K562 (cell line): ENCODE measurements around the gene PRSS38. TPM values are rescaled to one million over a fixed set of nuclear protein-coding genes. Genes with fewer than 3 reads are reported as not detected.

ENCODE experiments used
- ATAC-seq: fragments of 200-7000 bp; cut with Tn5 transposase; 3 replicates; pipeline ENCODE4 v1.9.1; 2020; ENCODE audit warnings: moderate library complexity
- BruUV-seq: library from RNA; stranded (reverse); fragments of 400-500 nt; replicated peaks from 2 replicates; lab custom pipeline; 2021; lab: Mats Ljungman, UMichigan
- CTCF ChIA-PET: fragments of 300-600 bp; formaldehyde crosslinking; extraction: SDS; loops from one replicate; lab custom pipeline; 2021; ENCODE audit warnings: low intra/inter-chr PET ratio; lab: Yijun Ruan, JAX
- POLR2A ChIA-PET: fragments of 300-600, 350-650 bp; sonication (Branson Sonifier 250); formaldehyde crosslinking; extraction: SDS; loops from one replicate; lab custom pipeline; 2021; ENCODE audit warnings: antibody characterized with exemption, inconsistent platforms; lab: Yijun Ruan, JAX
- DNase-seq, 4 experiments: peaks; one replicate each; pipeline versions ENCODE4 v3.0.0 to v3.0.0-alpha.2; 2011 to 2018; ENCODE audit warnings: low spot score in 3 of 4, mixed read lengths in 3 of 4; ENCODE audit errors: extremely low read depth in 1 of 4
- FAIRE-seq: peaks from 2 replicates; lab custom pipeline; 2011; peaks lifted over from hg19 to GRCh38; lab: Jason Lieb, UNC
- H2AFZ ChIP-seq: 2 replicates; pipeline ENCODE4 v1.6.0; 2011; ENCODE audit warnings: low read depth, low read length, control low read depth, inconsistent platforms
- H3K27ac ChIP-seq: fragments of 200-600 bp; 3 replicates; pipeline ENCODE4 v1.8.0; 2011; ENCODE audit warnings: low read depth, mild to moderate bottlenecking, control low read depth, inconsistent platforms, low read length, moderate library complexity, mixed read lengths; ENCODE audit errors: extremely low read depth
- H3K27me3 ChIP-seq, 2 experiments: fragments of 300-600 bp in 1 of 2; 2 replicates in 1 of 2; 3 replicates in 1 of 2; pipeline versions ENCODE4 v1.6.0 to v1.8.0; 2011; ENCODE audit warnings: inconsistent platforms in 2 of 2, low read length in 2 of 2, mild to moderate bottlenecking in 1 of 2, mixed read lengths in 1 of 2, moderate library complexity in 1 of 2; ENCODE audit not compliant: control insufficient read depth in 2 of 2, insufficient read depth in 2 of 2
- H3K36me3 ChIP-seq: fragments of 300-600 bp; 3 replicates; pipeline ENCODE4 v1.8.0; 2011; ENCODE audit warnings: mild to moderate bottlenecking, low read length, inconsistent platforms; ENCODE audit not compliant: control insufficient read depth, insufficient read depth
- H3K4me1 ChIP-seq, 2 experiments: fragments of 200-600 bp in 1 of 2; replicated peaks in 1 of 2; 2 replicates in 1 of 2; 3 replicates in 1 of 2; pipeline versions ENCODE4 v1.5.1 to v1.8.0; 2011; ENCODE audit warnings: inconsistent platforms in 2 of 2, low read length in 2 of 2, mild to moderate bottlenecking in 1 of 2, mixed read lengths in 1 of 2, moderate library complexity in 1 of 2; ENCODE audit not compliant: control insufficient read depth in 2 of 2, insufficient read depth in 2 of 2
- H3K4me2 ChIP-seq: 2 replicates; pipeline ENCODE4 v1.6.1; 2011; ENCODE audit warnings: low read length, control low read depth, inconsistent platforms, mixed read lengths; ENCODE audit not compliant: insufficient read depth
- H3K4me3 ChIP-seq: fragments of 200-600 bp; sonication (generic), shearing (Covaris generic); 2 replicates; pipeline ENCODE4 v1.5.1; 2016; ENCODE audit warnings: control low read depth, inconsistent platforms
- H3K79me2 ChIP-seq: fragments of 200-600 bp; 3 replicates; pipeline ENCODE4 v1.8.0; 2011; ENCODE audit warnings: low read length, inconsistent platforms; ENCODE audit not compliant: control insufficient read depth, insufficient read depth
- H3K9ac ChIP-seq, 2 experiments: 2 replicates each; pipeline versions ENCODE4 v1.6.0 to v1.6.1; 2011; ENCODE audit warnings: low read depth in 2 of 2, low read length in 2 of 2, control low read depth in 1 of 2, inconsistent platforms in 1 of 2, mild to moderate bottlenecking in 1 of 2, mixed read lengths in 1 of 2; ENCODE audit not compliant: insufficient read depth in 1 of 2
- H3K9me1 ChIP-seq: one replicate; pipeline ENCODE4 v1.6.0; 2011; ENCODE audit warnings: inconsistent platforms, mild to moderate bottlenecking, low read length, moderate library complexity; ENCODE audit not compliant: control insufficient read depth, insufficient read depth
- H3K9me3 ChIP-seq: replicated peaks from 2 replicates; pipeline ENCODE4 v1.5.1; 2011; ENCODE audit warnings: low read depth, low read length, inconsistent platforms; ENCODE audit not compliant: control insufficient read depth, insufficient read depth
- H4K20me1 ChIP-seq: replicated peaks from 2 replicates; pipeline ENCODE4 v1.6.1; 2011; ENCODE audit warnings: low read length, inconsistent platforms, mixed read lengths; ENCODE audit not compliant: control insufficient read depth, insufficient read depth
- ARID2 ChIP-seq: fragments of 450-650 bp; IDR thresholded peaks from 2 replicates; pipeline ENCODE4 v1.6.1; 2017; ENCODE audit warnings: antibody characterized with exemption, mild to moderate bottlenecking
- CHD7 ChIP-seq: fragments of 200-600 bp; sonication (generic); IDR thresholded peaks from one replicate; pipeline ENCODE4 v1.6.1; 2012; ENCODE audit warnings: mild to moderate bottlenecking, low read depth, low read length, inconsistent platforms
- FOXA1 ChIP-seq: fragments of 450-650 bp; IDR thresholded peaks from 2 replicates; pipeline ENCODE4 v1.6.1; 2016; ENCODE audit warnings: mild to moderate bottlenecking, borderline replicate concordance
- NEUROD1 ChIP-seq: fragments of 150-350 bp; IDR thresholded peaks from 2 replicates; pipeline ENCODE4 v1.6.1; 2014; ENCODE audit warnings: borderline replicate concordance, low read length, low read depth; ENCODE audit not compliant: partially characterized antibody
- NFXL1 ChIP-seq: fragments of 450-650 bp; formaldehyde crosslinking; IDR thresholded peaks from 2 replicates; pipeline ENCODE4 v1.4.0; 2021; ENCODE audit warnings: mild to moderate bottlenecking
- OTX1 ChIP-seq: fragments of 450-650 bp; formaldehyde crosslinking; IDR thresholded peaks from 2 replicates; pipeline ENCODE4 v1.4.0; 2022; ENCODE audit warnings: mild to moderate bottlenecking
- PCBP1 ChIP-seq: fragments of 200-400 bp; formaldehyde crosslinking; IDR thresholded peaks from 2 replicates; pipeline ENCODE4 v1.6.1; 2018; ENCODE audit warnings: mild to moderate bottlenecking, low read depth, low read length; ENCODE audit not compliant: poor library complexity, severe bottlenecking
- RBBP5 ChIP-seq: fragments of 200-600 bp; sonication (generic); IDR thresholded peaks from 2 replicates; pipeline ENCODE4 v1.6.1; 2012; ENCODE audit warnings: borderline replicate concordance, mild to moderate bottlenecking, low read length, control low read depth, inconsistent platforms; ENCODE audit not compliant: insufficient read depth, poor library complexity, severe bottlenecking
- RBM25 ChIP-seq: fragments of 200-400 bp; formaldehyde crosslinking; IDR thresholded peaks from 2 replicates; pipeline ENCODE4 v1.6.1; 2018; ENCODE audit warnings: low read length, low read depth, moderate library complexity; ENCODE audit not compliant: severe bottlenecking
- YBX1 ChIP-seq: fragments of 450-650 bp; IDR thresholded peaks from 2 replicates; pipeline ENCODE4 v1.7.1; 2016; ENCODE audit warnings: mild to moderate bottlenecking
- ZNF146 ChIP-seq: IDR thresholded peaks from one replicate; pipeline ENCODE4 v1.6.1; 2018; ENCODE audit warnings: missing compliant biosample characterization; ENCODE audit not compliant: unreplicated experiment
- WGBS: fragments of 100-300 bp; shearing (Covaris generic); methylation state at CpG from one replicate; pipeline ENCODE4 v1.1.6; 2016; ENCODE audit warnings: low coverage, mixed read lengths; ENCODE audit not compliant: insufficient coverage; ENCODE audit errors: missing lambda C conversion rate; 5-methylcytosine and 5-hydroxymethylcytosine counted together
- in situ Hi-C: fragments of 300-500 bp; cut with MboI; formaldehyde crosslinking; loops from 4 replicates; pipeline ENCODE4 v1.15.0; 2018; ENCODE audit warnings: inconsistent platforms, mixed read lengths
- intact Hi-C: fragments of 100-400 bp; cut with micrococcal nuclease; formaldehyde crosslinking; loops from 2 replicates; pipeline ENCODE4 v1.14.2; 2022
- polyA plus RNA-seq, 8 experiments: library from polyadenylated mRNA; depleted of rRNA in 4 of 8; stranded (reverse) in 5 of 8; unstranded in 3 of 8; fragments of >200 nt; fragmentation: Nextera tagmentation in 2 of 8; fragmentation: Illumina TruSeq in 1 of 8; extraction: Ambion mirVana in 2 of 8; extraction: Trizol in 1 of 8; gene quantifications; 2 replicates each; pipeline versions ENCODE4 v1.2.1 to v1.2.3, GENCODE V29; 2011 to 2014; ENCODE audit warnings: inconsistent platforms in 1 of 8, missing spikeins in 1 of 8
- total RNA-seq, 7 experiments: library from RNA; depleted of rRNA in 6 of 7; stranded (reverse); fragments of >200 nt in 6 of 7; fragmentation: Illumina TruSeq in 2 of 7; extraction: Trizol in 2 of 7; gene quantifications; 2 replicates each; pipeline versions ENCODE4 v1.2.1 to v1.2.3, GENCODE V29; 2011 to 2021; ENCODE audit warnings: low replicate concordance in 1 of 7

The PRSS38 gene
- total and polyA plus RNA-seq, 9 of the 15 experiments (the other 6 are each of a cell fraction or from before 2014, with no cell fraction given): 0.09 to 0.14 TPM; not detected in 7

- no peak for TF ChIP-seq OTX1
- no peak for TF ChIP-seq ARID2
- TF ChIP-seq NEUROD1: no peak
Measured at GRCh38 chr1:227775841-227776240, 39.6 kb upstream of the PRSS38 start (continued).

- H3K36me3 ChIP-seq: peaks cover 29% of the 10 kb centered on the region; the same call in 2 of the 3 replicates
- DNase-seq: no peak
- CTCF ChIA-PET: no interaction called here
- no peak for TF ChIP-seq PCBP1
- no peak for TF ChIP-seq NFXL1 (CRISPR knock-in tag)
- no peak for TF ChIP-seq CHD7
- no peak for TF ChIP-seq FOXA1
- TF ChIP-seq RBM25: no peak
- no peak for TF ChIP-seq ZNF146
- no peak for TF ChIP-seq RBBP5
- no peak for TF ChIP-seq YBX1
Measured at GRCh38 chr1:227776331-227776771, 39.1 kb upstream of the PRSS38 start.

More at GRCh38 chr1:227776331-227776771, 39.1 kb upstream of the PRSS38 start:
- POLR2A ChIA-PET: no interaction called here
- Histone ChIP-seq H3K4me2 (no peak overlapping the region), H4K20me1 (peaks cover 9% of the 10 kb centered on the region; the same call in 1 of the 2 replicates), H3K4me3 (no peak overlapping the region), H3K9me3 (no peaks in the 10 kb centered on the region), H3K9me1 (no peaks in the 10 kb centered on the region), H3K9ac (no peak overlapping the region), H3K27ac (no peak overlapping the region), H3K27me3 (no peaks in the 10 kb centered on the region), H3K79me2 (no peaks in the 10 kb centered on the region), H2AFZ (no peak overlapping the region), H3K4me1 (peaks cover 0 to 11% of the 10 kb centered on the region in 2 experiments; a peak in 1 of 5 replicates)
- ATAC-seq (no peak), FAIRE-seq (no peak)
- no TSS peak for BruUV-seq
- WGBS: 74% methylated on average over 7 of the region's 7 CpGs
- intact Hi-C loops (no loop called here), in situ Hi-C loops (no loop called here)
